ENCODE data around the gene MOCOS. TPM values are rescaled to one million over a fixed set of nuclear protein-coding genes. Genes with fewer than 3 reads are reported as not detected.

Gene MOCOS
- total and polyA plus RNA-seq, 2 experiments from 2014 or later, result 0.27 to 0.60 TPM

- no peak for DNase-seq (ENCODE audit: low read depth in 1 of 2, low spot score in 1 of 2)
- Histone ChIP-seq H3K9me3 (ENCODE audit: low read depth) (peaks cover 3% of the 10 kb centered on the region), H3K27me3 (no peaks in the 10 kb centered on the region), H3K4me3 (no peak overlapping the region), H3K27ac (peak overlapping the region; percentile 61), H3K36me3 (no peaks in the 10 kb centered on the region), H3K4me1 (ENCODE audit: low read depth) (peaks cover 46% of the 10 kb centered on the region)
- no peak for TF ChIP-seq CTCF (IDR thresholded peaks at IDR 0.05; ENCODE audit: low read depth, low read length)
Measured at GRCh38 chr18:36316246-36316645, 128.9 kb downstream of the MOCOS start.

Other genes starting within 250 kb of the MOCOS start
- 77.1 and 89.3 TPM in 2 replicates for gene RPRD1A, start 119.9 kb upstream of the MOCOS start, total RNA-seq
- 29.5 and 40.4 TPM in 2 replicates for gene RPRD1A, start 119.9 kb upstream of the MOCOS start, polyA plus RNA-seq
- 24.1 and 35.0 TPM in 2 replicates for gene SLC39A6, start 58.2 kb upstream of the MOCOS start, total RNA-seq
- gene SLC39A6, start 58.2 kb upstream of the MOCOS start, polyA plus RNA-seq, result 22.7 and 33.7 TPM in 2 replicates
- 27.1 and 39.2 TPM in 2 replicates for gene ELP2, start 57.6 kb upstream of the MOCOS start, total RNA-seq
- 46.9 and 90.1 TPM in 2 replicates for gene ELP2, start 57.6 kb upstream of the MOCOS start, polyA plus RNA-seq
- gene FHOD3, start 110.2 kb downstream of the MOCOS start, total RNA-seq, result 262 and 347 TPM in 2 replicates
- gene FHOD3, start 110.2 kb downstream of the MOCOS start, polyA plus RNA-seq, result 127 and 129 TPM in 2 replicates